Neural crest cell (in vitro differentiated cells): ENCODE data around the gene APOA5. TPM values are rescaled to one million over a fixed set of nuclear protein-coding genes. Genes with fewer than 3 reads are reported as not detected.
A peak's percentile ranks its signal among the peaks of the same experiment; 100 is the strongest.

Source experiments
- DNase-seq: peaks from one replicate; pipeline ENCODE4 v3.0.0; 2021; ENCODE audit warnings: low read depth, mixed read lengths, low spot score
- H3K27ac Mint-ChIP-seq: one replicate; pipeline ENCODE4 v1.8.0; 2021; ENCODE audit warnings: mild to moderate bottlenecking, mixed read lengths; ENCODE audit not compliant: unreplicated experiment
- H3K27me3 Mint-ChIP-seq: 2 replicates; pipeline ENCODE4 v1.8.0; 2021; ENCODE audit warnings: low read depth, mild to moderate bottlenecking, mixed read lengths
- H3K36me3 Mint-ChIP-seq: 2 replicates; pipeline ENCODE4 v1.8.0; 2021; ENCODE audit warnings: low read depth, mild to moderate bottlenecking, mixed read lengths
- H3K4me1 Mint-ChIP-seq: 2 replicates; pipeline ENCODE4 v1.8.0; 2021; ENCODE audit warnings: mixed read lengths
- H3K4me3 Mint-ChIP-seq: one replicate; pipeline ENCODE4 v1.8.0; 2021; ENCODE audit warnings: mild to moderate bottlenecking, mixed read lengths
- H3K9me3 Mint-ChIP-seq: 2 replicates; pipeline ENCODE4 v1.8.0; 2021; ENCODE audit warnings: mixed read lengths
- total RNA-seq: library from RNA; stranded (reverse); gene quantifications from 2 replicates; pipeline ENCODE4 v1.2.1, GENCODE V29; 2021
- TF ChIP-seq, protein P1 (sequence below): fragments of 200-600 bp; sonication (generic); conservative IDR thresholded peaks from 2 replicates; pipeline ENCODE4 v1.5.0; 2021; ENCODE audit warnings: antibody characterized with exemption, mild to moderate bottlenecking

APOA5 gene
- total RNA-seq, 1 donor from 2014 or later, result not detected

DNA sequence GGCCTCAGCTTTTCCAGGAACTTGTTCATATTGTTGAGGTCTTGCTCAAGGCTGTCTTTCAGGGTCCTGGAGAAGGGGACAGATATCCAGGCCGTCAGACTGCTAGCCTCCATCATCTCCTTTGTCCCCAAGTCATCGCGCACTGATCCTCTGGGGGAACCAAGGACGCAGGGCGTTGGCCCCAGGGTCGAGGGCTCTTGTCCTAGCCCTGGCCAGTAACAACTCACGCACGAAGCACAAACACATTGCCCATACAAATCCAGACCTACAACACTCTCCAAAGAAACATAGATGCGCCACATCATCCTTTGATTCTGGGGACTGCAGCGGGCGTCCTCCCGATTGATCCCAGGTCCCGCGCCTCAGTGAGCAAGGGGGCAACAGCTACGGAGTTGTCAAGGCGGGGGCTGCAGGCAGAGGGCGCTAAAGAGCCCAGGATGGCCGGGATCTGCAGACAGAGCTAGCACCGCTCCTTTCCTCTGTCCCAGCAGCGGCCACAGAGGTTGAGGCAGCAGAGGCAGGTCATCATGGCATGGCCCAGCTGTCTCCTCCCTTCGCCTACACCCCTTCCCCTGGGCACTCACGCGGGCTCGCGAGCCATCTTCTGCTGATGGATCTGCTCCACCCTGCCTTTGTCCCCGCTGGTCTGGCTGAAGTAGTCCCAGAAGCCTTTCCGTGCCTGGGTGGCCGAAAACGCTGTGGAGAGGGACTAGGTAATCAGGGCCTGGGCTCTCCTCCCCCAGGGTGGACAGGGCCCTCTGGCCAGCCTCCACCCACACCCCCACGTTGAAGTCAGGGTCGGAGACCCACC, 472 bp downstream of the APOA5 start:
- DNase-seq, result peak; percentile 91
- Mint-ChIP-seq H3K4me3 (peak overlapping the region; percentile 86), H3K36me3 (no peaks in the 10 kb centered on the region), H3K9me3 (no peaks in the 10 kb centered on the region), H3K27ac (no peak overlapping the region), H3K4me1 (peaks cover 31% of the 10 kb centered on the region), H3K27me3 (peaks cover 7% of the 10 kb centered on the region)
- TF ChIP-seq, protein P1, sequence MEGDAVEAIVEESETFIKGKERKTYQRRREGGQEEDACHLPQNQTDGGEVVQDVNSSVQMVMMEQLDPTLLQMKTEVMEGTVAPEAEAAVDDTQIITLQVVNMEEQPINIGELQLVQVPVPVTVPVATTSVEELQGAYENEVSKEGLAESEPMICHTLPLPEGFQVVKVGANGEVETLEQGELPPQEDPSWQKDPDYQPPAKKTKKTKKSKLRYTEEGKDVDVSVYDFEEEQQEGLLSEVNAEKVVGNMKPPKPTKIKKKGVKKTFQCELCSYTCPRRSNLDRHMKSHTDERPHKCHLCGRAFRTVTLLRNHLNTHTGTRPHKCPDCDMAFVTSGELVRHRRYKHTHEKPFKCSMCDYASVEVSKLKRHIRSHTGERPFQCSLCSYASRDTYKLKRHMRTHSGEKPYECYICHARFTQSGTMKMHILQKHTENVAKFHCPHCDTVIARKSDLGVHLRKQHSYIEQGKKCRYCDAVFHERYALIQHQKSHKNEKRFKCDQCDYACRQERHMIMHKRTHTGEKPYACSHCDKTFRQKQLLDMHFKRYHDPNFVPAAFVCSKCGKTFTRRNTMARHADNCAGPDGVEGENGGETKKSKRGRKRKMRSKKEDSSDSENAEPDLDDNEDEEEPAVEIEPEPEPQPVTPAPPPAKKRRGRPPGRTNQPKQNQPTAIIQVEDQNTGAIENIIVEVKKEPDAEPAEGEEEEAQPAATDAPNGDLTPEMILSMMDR, result peak; percentile 91

DNA sequence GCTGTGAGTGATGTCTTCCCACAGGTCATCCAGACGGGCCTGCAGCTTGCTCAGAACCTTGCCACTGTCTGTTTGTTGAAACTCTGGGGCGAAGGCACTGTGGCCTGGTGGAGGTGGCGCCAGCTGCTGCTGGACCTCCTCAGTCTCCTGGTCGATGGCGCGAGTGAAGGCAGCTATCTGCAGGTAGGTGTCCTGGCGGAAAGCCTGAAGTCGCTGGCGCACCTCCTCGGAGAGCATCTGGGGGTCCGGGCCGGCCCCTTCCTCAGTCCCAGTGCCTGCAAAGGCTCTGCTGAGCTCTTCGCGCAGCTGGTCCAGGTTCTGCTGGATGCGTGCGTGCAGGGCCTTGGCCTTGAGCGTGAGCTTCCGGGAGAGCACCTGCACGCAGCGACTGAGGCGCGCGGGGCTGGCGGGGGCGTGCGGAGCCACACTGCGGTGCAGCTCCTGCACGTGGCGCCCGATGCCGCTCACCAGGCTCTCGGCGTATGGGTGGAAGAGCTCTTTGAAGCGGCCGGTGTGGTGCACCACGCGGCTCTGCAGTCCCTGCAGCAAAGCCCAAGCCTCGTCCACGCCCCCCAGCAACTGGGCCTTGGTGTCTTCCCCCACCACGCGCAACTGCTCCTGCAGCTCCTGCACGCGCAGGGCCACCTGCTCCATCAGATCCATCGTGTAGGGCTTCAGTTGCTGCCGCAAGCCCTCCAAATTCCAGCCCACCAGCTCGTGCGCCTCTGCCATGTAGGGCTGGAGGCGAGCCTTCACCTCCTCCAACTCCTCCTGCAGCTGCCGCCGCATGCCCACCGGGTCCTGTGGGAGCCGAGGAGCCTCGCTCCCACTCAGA, 1.3 kb downstream of the APOA5 start:
- Mint-ChIP-seq H3K27me3 (peaks cover 7% of the 10 kb centered on the region), H3K9me3 (no peaks in the 10 kb centered on the region), H3K4me1 (peaks cover 31% of the 10 kb centered on the region), H3K36me3 (peaks cover 1% of the 10 kb centered on the region), H3K27ac (no peak overlapping the region), H3K4me3 (peak overlapping the region; percentile 86)
- TF ChIP-seq, protein P1, result no peak
- DNase-seq, result no peak

DNA sequence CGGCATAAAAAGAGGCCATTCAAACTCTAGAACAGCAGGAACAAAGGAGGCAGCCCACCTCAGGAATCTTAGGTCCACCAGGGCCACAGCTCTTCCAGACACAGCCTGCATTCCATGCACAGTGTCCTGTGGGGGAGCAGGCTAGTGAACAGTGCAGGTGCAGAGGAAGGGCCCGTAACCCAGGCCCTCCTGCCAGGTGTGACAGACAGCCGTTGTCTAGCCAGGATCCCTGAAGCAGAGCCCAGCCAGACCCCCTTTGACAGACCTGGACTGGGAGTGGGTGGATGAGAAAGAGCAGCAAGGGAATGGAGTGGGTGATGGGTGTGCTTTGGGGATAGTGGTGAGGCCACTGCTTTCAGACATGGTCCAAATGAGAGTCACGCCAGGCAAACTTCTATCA, 2.7 kb downstream of the APOA5 start:
- Mint-ChIP-seq H3K4me1 (peaks cover 31% of the 10 kb centered on the region), H3K27me3 (peaks cover 7% of the 10 kb centered on the region), H3K4me3 (peak overlapping the region; percentile 100), H3K9me3 (no peaks in the 10 kb centered on the region), H3K27ac (no peak overlapping the region), H3K36me3 (peaks cover 6% of the 10 kb centered on the region)
- TF ChIP-seq, protein P1, result no peak
- no peak for DNase-seq

DNA sequence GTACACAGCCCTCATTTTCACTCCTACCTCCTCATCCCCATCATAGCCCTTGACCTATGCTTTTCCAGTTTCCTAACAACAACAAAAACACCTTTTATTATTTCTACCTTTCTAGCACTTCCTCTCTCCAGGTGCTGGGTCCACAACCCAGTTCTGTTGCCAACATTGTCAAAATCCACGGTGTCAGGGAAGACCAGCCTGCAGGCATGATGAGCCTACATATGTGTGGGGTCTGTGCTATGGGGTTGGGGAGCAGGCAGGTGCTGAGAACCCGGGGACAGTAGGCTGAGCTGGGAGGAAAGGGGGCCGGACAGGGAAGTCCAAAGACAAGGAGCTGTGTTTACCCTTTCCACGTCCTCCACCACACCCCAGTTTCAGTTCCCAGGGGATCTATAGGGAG, 3.1 kb downstream of the APOA5 start:
- peak overlapping the region; percentile 95 for H3K27ac Mint-ChIP-seq
- no peak for DNase-seq
- peaks cover 7% of the 10 kb centered on the region for H3K27me3 Mint-ChIP-seq
- peaks cover 6% of the 10 kb centered on the region for H3K36me3 Mint-ChIP-seq
- no peaks in the 10 kb centered on the region for H3K9me3 Mint-ChIP-seq
- peaks cover 31% of the 10 kb centered on the region for H3K4me1 Mint-ChIP-seq
- H3K4me3 Mint-ChIP-seq, result peak overlapping the region; percentile 100
- TF ChIP-seq, protein P1, result no peak

DNA sequence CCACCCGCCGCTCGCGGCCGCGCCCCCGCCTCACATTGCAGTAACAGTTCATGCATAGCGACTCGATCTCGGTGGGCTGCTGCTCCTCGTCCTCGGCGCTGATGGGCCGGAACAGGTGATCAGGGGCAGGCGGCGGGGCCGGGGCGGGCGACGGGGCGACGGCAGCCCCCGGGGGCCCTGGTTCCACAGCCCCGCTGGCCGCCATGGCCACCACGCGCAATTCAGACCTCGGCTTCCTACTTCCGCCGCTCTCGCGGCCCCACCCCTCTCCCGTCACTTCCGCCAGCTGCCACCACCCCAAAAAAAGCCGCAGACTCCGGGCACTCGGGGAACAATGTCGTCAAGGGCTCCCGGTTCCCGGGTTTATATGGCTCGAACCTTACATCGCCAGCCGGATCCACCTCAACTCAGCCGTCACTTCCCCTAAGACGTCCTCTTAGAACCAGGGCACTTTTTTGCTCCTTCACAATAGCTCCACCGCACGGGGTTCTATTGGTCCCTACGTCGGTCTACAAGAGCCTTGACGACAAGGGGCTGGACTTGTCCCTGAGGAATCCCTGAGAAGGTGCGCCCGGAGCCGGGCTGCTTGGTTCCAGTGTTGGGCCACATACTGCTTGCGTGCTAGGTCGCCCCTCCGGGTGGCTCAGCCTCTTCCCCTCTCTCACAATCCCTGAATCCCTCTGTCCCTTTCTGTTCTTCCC, 3.7 kb downstream of the APOA5 start, which contains the start of gene ZPR1:
ZPR1 (minus strand) TSS at position 238 of the 701 bp plus-strand sequence; CDS start at position 205, 33 bp downstream.
- Mint-ChIP-seq H3K36me3 (peaks cover 6% of the 10 kb centered on the region), H3K4me1 (peaks cover 28% of the 10 kb centered on the region), H3K27me3 (peaks cover 7% of the 10 kb centered on the region), H3K4me3 (peak within 1 kb of the TSS; percentile 100), H3K27ac (peak within 1 kb of the TSS; percentile 95), H3K9me3 (no peaks in the 10 kb centered on the region)
- TF ChIP-seq, protein P1, result no peak
- peak; percentile 60 for DNase-seq
